ENCODE measurements around the gene MT1HL1.

DNA sequence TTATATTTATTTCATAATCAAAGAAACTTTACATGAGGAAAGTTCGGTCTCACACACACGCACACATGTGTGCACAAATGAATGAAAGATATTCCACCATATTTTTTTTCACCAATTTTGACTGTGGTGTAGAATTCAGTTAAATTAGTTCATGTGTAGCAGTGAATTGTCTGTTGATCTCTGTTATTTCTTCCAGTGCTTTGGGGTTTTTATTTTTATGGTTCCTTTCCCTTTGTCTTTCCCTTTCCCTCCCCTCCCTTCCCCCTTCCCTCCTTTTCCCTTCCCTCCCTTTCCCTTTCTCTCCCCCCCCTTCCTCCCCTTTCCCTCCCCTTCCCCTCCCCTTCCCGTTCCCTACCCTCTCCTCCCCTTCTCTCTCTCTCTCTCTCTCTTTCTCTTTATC is 46.7 kb upstream of the MT1HL1 start:
- TF ChIP-seq EZH2phosphoT487 (IDR thresholded peaks at IDR 0.05; ENCODE audit: insufficient read depth, low read depth) = no peak
- TF ChIP-seq EZH2 (IDR thresholded peaks at IDR 0.05; ENCODE audit: insufficient read depth, poor library complexity, severe bottlenecking) = no peak

All from GM23248 (cell line).